HepG2 (cell line): ENCODE results near the gene ATP13A3.
A peak's percentile ranks its signal among the peaks of the same experiment; 100 is the strongest.

ENCODE experiments used
- ARNTL ChIP-seq: sonication (generic); formaldehyde crosslinking; IDR thresholded peaks from 2 replicates; pipeline ENCODE4 v1.4.0; 2020; ENCODE audit warnings: mild to moderate bottlenecking, missing genetic modification reagents
- IKZF5 ChIP-seq: IDR thresholded peaks from 2 replicates; pipeline ENCODE4 v1.6.1; 2018; ENCODE audit warnings: missing genetic modification reagents, mild to moderate bottlenecking, missing compliant biosample characterization
- POLR2A ChIP-seq, 2 experiments: IDR thresholded peaks; 2 replicates each; pipeline ENCODE4 v1.6.1; 2011; ENCODE audit warnings: low read depth in 2 of 2, low read length in 2 of 2, mild to moderate bottlenecking in 1 of 2, moderate library complexity in 1 of 2; ENCODE audit not compliant: insufficient read depth in 1 of 2
- RAD21 ChIP-seq: fragments of 450-650 bp; formaldehyde crosslinking; IDR thresholded peaks from 2 replicates; pipeline ENCODE4 v1.5.0; 2020; ENCODE audit warnings: mild to moderate bottlenecking
- REST ChIP-seq, 2 experiments: IDR thresholded peaks; 2 replicates each; pipeline ENCODE4 v1.6.1; 2011 to 2012; ENCODE audit warnings: low read length in 2 of 2, borderline replicate concordance in 1 of 2, low read depth in 1 of 2, mild to moderate bottlenecking in 1 of 2, moderate library complexity in 1 of 2
- ZNF282 ChIP-seq: fragments of 450-650 bp; IDR thresholded peaks from 2 replicates; pipeline ENCODE4 v1.6.1; 2018; ENCODE audit not compliant: partially characterized antibody
- ZNF660 ChIP-seq: sonication (generic); formaldehyde crosslinking; IDR thresholded peaks from 2 replicates; pipeline ENCODE4 v1.5.1; 2020; ENCODE audit warnings: mild to moderate bottlenecking, low read depth, missing genetic modification reagents, borderline replicate concordance
- ZNF746 ChIP-seq: sonication (generic); formaldehyde crosslinking; IDR thresholded peaks from 2 replicates; pipeline ENCODE4 v1.8.0; 2022; ENCODE audit warnings: mild to moderate bottlenecking, missing genetic modification reagents
- TF ChIP-seq, protein P1 (sequence below): sonication (generic); formaldehyde crosslinking; IDR thresholded peaks from 2 replicates; pipeline ENCODE4 v1.5.0; 2020; ENCODE audit warnings: mild to moderate bottlenecking, missing genetic modification reagents, moderate library complexity

DNA sequence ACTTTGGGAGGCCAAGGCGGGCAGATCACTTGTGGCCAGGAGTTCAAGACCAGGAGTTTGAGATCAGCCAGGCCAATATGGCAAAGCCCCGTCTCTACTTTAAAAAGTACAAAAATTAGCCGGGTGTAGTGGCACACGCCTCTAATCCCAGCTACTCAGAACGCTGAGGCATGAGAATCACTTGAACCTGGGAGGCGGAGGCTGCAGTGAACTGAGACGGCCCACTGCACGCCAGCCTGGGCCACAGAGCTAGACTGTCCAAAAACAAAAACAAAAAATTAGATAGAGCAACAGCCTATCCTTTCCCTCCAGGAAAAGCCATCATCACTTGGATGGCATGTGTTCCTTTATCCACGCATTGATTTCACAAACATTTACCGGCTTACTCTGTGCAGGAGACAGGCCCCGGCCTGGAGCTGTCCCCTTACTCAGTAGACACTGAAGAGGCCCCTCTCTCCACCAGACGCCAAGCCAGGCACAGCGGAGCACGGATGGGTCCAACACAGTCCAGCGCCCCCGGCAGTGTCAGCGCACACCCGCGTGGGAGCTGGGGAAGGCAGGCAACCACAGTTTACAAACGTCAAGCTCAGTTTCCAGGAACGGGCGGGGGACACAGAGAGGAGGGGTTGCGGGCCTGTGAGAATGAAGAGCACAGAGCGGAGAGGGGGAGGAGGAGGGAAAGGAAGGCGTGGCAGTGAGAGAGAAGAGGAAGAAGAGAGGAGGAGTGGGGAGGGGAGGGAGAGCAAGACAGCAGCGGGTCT, 90.8 kb downstream of the ATP13A3 start:
- TF ChIP-seq, protein P1, sequence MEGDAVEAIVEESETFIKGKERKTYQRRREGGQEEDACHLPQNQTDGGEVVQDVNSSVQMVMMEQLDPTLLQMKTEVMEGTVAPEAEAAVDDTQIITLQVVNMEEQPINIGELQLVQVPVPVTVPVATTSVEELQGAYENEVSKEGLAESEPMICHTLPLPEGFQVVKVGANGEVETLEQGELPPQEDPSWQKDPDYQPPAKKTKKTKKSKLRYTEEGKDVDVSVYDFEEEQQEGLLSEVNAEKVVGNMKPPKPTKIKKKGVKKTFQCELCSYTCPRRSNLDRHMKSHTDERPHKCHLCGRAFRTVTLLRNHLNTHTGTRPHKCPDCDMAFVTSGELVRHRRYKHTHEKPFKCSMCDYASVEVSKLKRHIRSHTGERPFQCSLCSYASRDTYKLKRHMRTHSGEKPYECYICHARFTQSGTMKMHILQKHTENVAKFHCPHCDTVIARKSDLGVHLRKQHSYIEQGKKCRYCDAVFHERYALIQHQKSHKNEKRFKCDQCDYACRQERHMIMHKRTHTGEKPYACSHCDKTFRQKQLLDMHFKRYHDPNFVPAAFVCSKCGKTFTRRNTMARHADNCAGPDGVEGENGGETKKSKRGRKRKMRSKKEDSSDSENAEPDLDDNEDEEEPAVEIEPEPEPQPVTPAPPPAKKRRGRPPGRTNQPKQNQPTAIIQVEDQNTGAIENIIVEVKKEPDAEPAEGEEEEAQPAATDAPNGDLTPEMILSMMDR (CRISPR knock-in tag): peak; percentile 32
- TF ChIP-seq POLR2A (IDR thresholded peaks at IDR 0.05; ENCODE audit: insufficient read depth in 1 of 2, low read depth in 2 of 2, low read length in 2 of 2) (no peak), REST (IDR thresholded peaks at IDR 0.05; ENCODE audit: borderline replicate concordance in 1 of 2, low read depth in 1 of 2, low read length in 2 of 2) (no peak; a peak in 1 of 4 replicates), ZNF660 (no peak), ARNTL (CRISPR knock-in tag) (no peak), ZNF746 (CRISPR knock-in tag) (peak; percentile 50; the same call in 1 of the 2 replicates), RAD21 (CRISPR knock-in tag) (no peak), ZNF282 (no peak), IKZF5 (CRISPR knock-in tag) (no peak)
